Neural crest cell (in vitro differentiated cells): ENCODE measurements around the gene SLC9A9. TPM values are rescaled to one million over a fixed set of nuclear protein-coding genes. Genes with fewer than 3 reads are reported as not detected.

ENCODE experiments used
- DNase-seq: peaks from one replicate; pipeline ENCODE4 v3.0.0; 2021; ENCODE audit warnings: low read depth, mixed read lengths, low spot score
- H3K27ac Mint-ChIP-seq: one replicate; pipeline ENCODE4 v1.8.0; 2021; ENCODE audit warnings: mild to moderate bottlenecking, mixed read lengths; ENCODE audit not compliant: unreplicated experiment
- H3K27me3 Mint-ChIP-seq: 2 replicates; pipeline ENCODE4 v1.8.0; 2021; ENCODE audit warnings: low read depth, mild to moderate bottlenecking, mixed read lengths
- H3K36me3 Mint-ChIP-seq: 2 replicates; pipeline ENCODE4 v1.8.0; 2021; ENCODE audit warnings: low read depth, mild to moderate bottlenecking, mixed read lengths
- H3K4me1 Mint-ChIP-seq: 2 replicates; pipeline ENCODE4 v1.8.0; 2021; ENCODE audit warnings: mixed read lengths
- H3K4me3 Mint-ChIP-seq: one replicate; pipeline ENCODE4 v1.8.0; 2021; ENCODE audit warnings: mild to moderate bottlenecking, mixed read lengths
- H3K9me3 Mint-ChIP-seq: 2 replicates; pipeline ENCODE4 v1.8.0; 2021; ENCODE audit warnings: mixed read lengths
- total RNA-seq: library from RNA; stranded (reverse); gene quantifications from 2 replicates; pipeline ENCODE4 v1.2.1, GENCODE V29; 2021
- TF ChIP-seq, protein P1 (sequence below): fragments of 200-600 bp; sonication (generic); conservative IDR thresholded peaks from 2 replicates; pipeline ENCODE4 v1.5.0; 2021; ENCODE audit warnings: antibody characterized with exemption, mild to moderate bottlenecking

SLC9A9 gene
- total RNA-seq, 1 donor from 2014 or later = 0.56 TPM

DNA sequence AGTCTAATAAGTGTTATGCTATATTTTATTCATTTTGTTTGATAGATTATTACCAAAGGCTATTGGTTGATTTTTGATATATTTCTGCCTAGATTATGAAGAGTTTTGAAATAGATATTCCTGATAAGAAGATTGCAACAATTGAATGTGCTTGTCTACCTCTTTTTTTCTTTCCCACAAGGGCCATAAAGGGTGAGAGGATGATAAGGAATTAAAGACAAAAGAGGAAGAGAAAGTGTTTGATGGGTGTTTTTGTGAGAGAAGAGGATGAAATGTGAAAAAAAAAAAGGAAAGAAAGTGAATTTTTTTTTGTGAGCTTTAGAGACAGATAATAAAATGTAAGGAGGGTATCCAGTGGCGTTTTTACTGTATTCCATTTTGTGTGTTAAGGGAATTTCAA, 484.3 kb downstream of the SLC9A9 start:
- Mint-ChIP-seq H3K27me3 (no peaks in the 10 kb centered on the region), H3K36me3 (no peaks in the 10 kb centered on the region), H3K27ac (no peak overlapping the region), H3K9me3 (peaks cover 5% of the 10 kb centered on the region), H3K4me1 (no peaks in the 10 kb centered on the region), H3K4me3 (no peak overlapping the region)
- TF ChIP-seq, protein P1, sequence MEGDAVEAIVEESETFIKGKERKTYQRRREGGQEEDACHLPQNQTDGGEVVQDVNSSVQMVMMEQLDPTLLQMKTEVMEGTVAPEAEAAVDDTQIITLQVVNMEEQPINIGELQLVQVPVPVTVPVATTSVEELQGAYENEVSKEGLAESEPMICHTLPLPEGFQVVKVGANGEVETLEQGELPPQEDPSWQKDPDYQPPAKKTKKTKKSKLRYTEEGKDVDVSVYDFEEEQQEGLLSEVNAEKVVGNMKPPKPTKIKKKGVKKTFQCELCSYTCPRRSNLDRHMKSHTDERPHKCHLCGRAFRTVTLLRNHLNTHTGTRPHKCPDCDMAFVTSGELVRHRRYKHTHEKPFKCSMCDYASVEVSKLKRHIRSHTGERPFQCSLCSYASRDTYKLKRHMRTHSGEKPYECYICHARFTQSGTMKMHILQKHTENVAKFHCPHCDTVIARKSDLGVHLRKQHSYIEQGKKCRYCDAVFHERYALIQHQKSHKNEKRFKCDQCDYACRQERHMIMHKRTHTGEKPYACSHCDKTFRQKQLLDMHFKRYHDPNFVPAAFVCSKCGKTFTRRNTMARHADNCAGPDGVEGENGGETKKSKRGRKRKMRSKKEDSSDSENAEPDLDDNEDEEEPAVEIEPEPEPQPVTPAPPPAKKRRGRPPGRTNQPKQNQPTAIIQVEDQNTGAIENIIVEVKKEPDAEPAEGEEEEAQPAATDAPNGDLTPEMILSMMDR = no peak
- no peak for DNase-seq

GRCh38 chr3:143363276-143363675, 485.0 kb downstream of the SLC9A9 start:
- peaks cover 5% of the 10 kb centered on the region for H3K9me3 Mint-ChIP-seq
- no peak overlapping the region for H3K4me3 Mint-ChIP-seq
- TF ChIP-seq, protein P1 = no peak
- no peak for DNase-seq
- H3K27me3 Mint-ChIP-seq = no peaks in the 10 kb centered on the region
- no peaks in the 10 kb centered on the region for H3K4me1 Mint-ChIP-seq
- no peak overlapping the region for H3K27ac Mint-ChIP-seq
- H3K36me3 Mint-ChIP-seq = no peaks in the 10 kb centered on the region

GRCh38 chr3:143362115-143362991, 485.9 kb downstream of the SLC9A9 start:
- peaks cover 5% of the 10 kb centered on the region for H3K9me3 Mint-ChIP-seq
- H3K27ac Mint-ChIP-seq = no peak overlapping the region
- no peak for DNase-seq
- H3K4me1 Mint-ChIP-seq = no peaks in the 10 kb centered on the region
- no peak overlapping the region for H3K4me3 Mint-ChIP-seq
- TF ChIP-seq, protein P1 = no peak
- no peaks in the 10 kb centered on the region for H3K27me3 Mint-ChIP-seq
- no peaks in the 10 kb centered on the region for H3K36me3 Mint-ChIP-seq

DNA sequence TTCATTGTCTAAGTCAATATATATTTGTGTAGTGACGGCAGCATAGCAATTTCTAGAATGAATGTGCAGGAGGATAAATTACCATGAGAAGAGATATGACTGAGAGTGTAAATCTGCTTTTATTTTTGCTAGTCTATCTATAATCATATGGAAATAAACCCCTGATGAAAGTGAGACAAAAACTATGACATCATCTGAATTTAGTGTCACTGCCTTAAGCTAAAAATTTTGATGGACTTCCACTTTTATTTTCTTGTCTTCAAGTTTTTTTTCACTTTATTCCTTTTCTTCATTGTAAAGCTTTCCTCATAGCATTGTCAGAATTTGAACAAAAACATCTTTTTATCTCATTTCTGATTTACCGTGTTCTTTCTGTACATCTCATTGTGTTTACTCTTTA, 486.7 kb downstream of the SLC9A9 start:
- Mint-ChIP-seq H3K27ac (no peak overlapping the region), H3K27me3 (no peaks in the 10 kb centered on the region), H3K4me3 (no peak overlapping the region), H3K36me3 (no peaks in the 10 kb centered on the region), H3K4me1 (no peaks in the 10 kb centered on the region), H3K9me3 (peaks cover 8% of the 10 kb centered on the region)
- DNase-seq = no peak
- TF ChIP-seq, protein P1 = no peak

GRCh38 chr3:143360244-143360643, 488.0 kb downstream of the SLC9A9 start:
- no peaks in the 10 kb centered on the region for H3K27me3 Mint-ChIP-seq
- no peak for DNase-seq
- no peak overlapping the region for H3K4me3 Mint-ChIP-seq
- TF ChIP-seq, protein P1 = no peak
- H3K36me3 Mint-ChIP-seq = no peaks in the 10 kb centered on the region
- H3K4me1 Mint-ChIP-seq = no peaks in the 10 kb centered on the region
- H3K27ac Mint-ChIP-seq = no peak overlapping the region
- peaks cover 8% of the 10 kb centered on the region for H3K9me3 Mint-ChIP-seq
